Measurements from ENCODE around the gene PLEK2. TPM values are rescaled to one million over a fixed set of nuclear protein-coding genes. Genes with fewer than 3 reads are reported as not detected.

PLEK2 gene
- total and polyA plus RNA-seq, 2 donors (not counting 1 experiment from before 2014, with no cell fraction given): 0.17 to 1.1 TPM

- Histone ChIP-seq H3K9me3 (ENCODE audit: control insufficient read depth, insufficient read depth, low read depth, low read length) (no peaks in the 10 kb centered on the region), H3K4me1 (ENCODE audit: control insufficient read depth, extremely low read depth, insufficient read depth, low read length) (peaks cover 2% of the 10 kb centered on the region), H3K27ac (ENCODE audit: insufficient read depth, low read length) (no peak overlapping the region), H3K4me3 (replicated peaks in 1 of 4; ENCODE audit: control extremely low read depth in 1 of 4, insufficient read depth in 1 of 4, low read depth in 3 of 4, low read length in 4 of 4) (no peak overlapping the region), H4K20me1 (ENCODE audit: control insufficient read depth, extremely low read depth, insufficient read depth, low read length) (no peaks in the 10 kb centered on the region), H3K9ac (ENCODE audit: insufficient read depth, low read length) (no peak overlapping the region), H2AFZ (ENCODE audit: low read length) (no peak overlapping the region), H3K79me2 (ENCODE audit: control insufficient read depth, insufficient read depth, low read length) (no peaks in the 10 kb centered on the region), H3K4me2 (ENCODE audit: extremely low read depth, insufficient read depth, low read length) (no peak overlapping the region), H3K36me3 (ENCODE audit: control insufficient read depth, insufficient read depth, low read length) (no peaks in the 10 kb centered on the region), H3K27me3 (ENCODE audit: control insufficient read depth, insufficient read depth, low read length) (no peaks in the 10 kb centered on the region)
- no peak for DNase-seq (ENCODE audit: low read depth in 2 of 2)
- TF ChIP-seq CTCF (conservative IDR thresholded peaks at IDR 0.05 in 1 of 2, IDR thresholded peaks at IDR 0.05 in 1 of 2; ENCODE audit: low read depth in 1 of 2, low read length in 2 of 2): no peak
- no peak for TF ChIP-seq EZH2 (IDR thresholded peaks at IDR 0.05; ENCODE audit: low read length, missing control alignments)
Observed at GRCh38 chr14:67425608-67426007, 13.6 kb upstream of the PLEK2 start.

- no peak overlapping the region for H3K4me3 ChIP-seq (replicated peaks in 1 of 4; ENCODE audit: control extremely low read depth in 1 of 4, insufficient read depth in 1 of 4, low read depth in 3 of 4, low read length in 4 of 4)
- H2AFZ ChIP-seq (ENCODE audit: low read length): no peak overlapping the region
- H3K36me3 ChIP-seq (ENCODE audit: control insufficient read depth, insufficient read depth, low read length): no peaks in the 10 kb centered on the region
- no peak overlapping the region for H3K27ac ChIP-seq (ENCODE audit: insufficient read depth, low read length)
- no peak overlapping the region for H3K9ac ChIP-seq (ENCODE audit: insufficient read depth, low read length)
- DNase-seq (ENCODE audit: low read depth in 2 of 2): no peak
- H3K4me1 ChIP-seq (ENCODE audit: control insufficient read depth, extremely low read depth, insufficient read depth, low read length): peaks cover 2% of the 10 kb centered on the region
- H3K4me2 ChIP-seq (ENCODE audit: extremely low read depth, insufficient read depth, low read length): no peak overlapping the region
- no peaks in the 10 kb centered on the region for H4K20me1 ChIP-seq (ENCODE audit: control insufficient read depth, extremely low read depth, insufficient read depth, low read length)
- H3K27me3 ChIP-seq (ENCODE audit: control insufficient read depth, insufficient read depth, low read length): no peaks in the 10 kb centered on the region
- no peaks in the 10 kb centered on the region for H3K79me2 ChIP-seq (ENCODE audit: control insufficient read depth, insufficient read depth, low read length)
- TF ChIP-seq CTCF (conservative IDR thresholded peaks at IDR 0.05 in 1 of 2, IDR thresholded peaks at IDR 0.05 in 1 of 2; ENCODE audit: low read depth in 1 of 2, low read length in 2 of 2) (no peak), EZH2 (IDR thresholded peaks at IDR 0.05; ENCODE audit: low read length, missing control alignments) (no peak)
- no peaks in the 10 kb centered on the region for H3K9me3 ChIP-seq (ENCODE audit: control insufficient read depth, insufficient read depth, low read depth, low read length)
Observed at GRCh38 chr14:67424539-67424938, 12.6 kb upstream of the PLEK2 start.

GRCh38 chr14:67423424-67423823 is 11.5 kb upstream of the PLEK2 start:
- Histone ChIP-seq H3K27me3 (ENCODE audit: control insufficient read depth, insufficient read depth, low read length) (no peaks in the 10 kb centered on the region), H3K79me2 (ENCODE audit: control insufficient read depth, insufficient read depth, low read length) (no peaks in the 10 kb centered on the region), H3K27ac (ENCODE audit: insufficient read depth, low read length) (no peak overlapping the region), H3K4me3 (replicated peaks in 1 of 4; ENCODE audit: control extremely low read depth in 1 of 4, insufficient read depth in 1 of 4, low read depth in 3 of 4, low read length in 4 of 4) (no peak overlapping the region), H3K9ac (ENCODE audit: insufficient read depth, low read length) (no peak overlapping the region), H3K4me1 (ENCODE audit: control insufficient read depth, extremely low read depth, insufficient read depth, low read length) (peaks cover 2% of the 10 kb centered on the region), H2AFZ (ENCODE audit: low read length) (no peak overlapping the region), H3K36me3 (ENCODE audit: control insufficient read depth, insufficient read depth, low read length) (no peaks in the 10 kb centered on the region), H4K20me1 (ENCODE audit: control insufficient read depth, extremely low read depth, insufficient read depth, low read length) (no peaks in the 10 kb centered on the region), H3K9me3 (ENCODE audit: control insufficient read depth, insufficient read depth, low read depth, low read length) (no peaks in the 10 kb centered on the region), H3K4me2 (ENCODE audit: extremely low read depth, insufficient read depth, low read length) (no peak overlapping the region)
- no peak for DNase-seq (ENCODE audit: low read depth in 2 of 2)
- TF ChIP-seq EZH2 (IDR thresholded peaks at IDR 0.05; ENCODE audit: low read length, missing control alignments) (no peak), CTCF (conservative IDR thresholded peaks at IDR 0.05 in 1 of 2, IDR thresholded peaks at IDR 0.05 in 1 of 2; ENCODE audit: low read depth in 1 of 2, low read length in 2 of 2) (no peak)

Data from fibroblast of lung (primary cell).